Sigmoid colon (tissue), 4 donors: ENCODE data around the gene TRPT1.

ENCODE experiments used
- CTCF ChIP-seq, 4 experiments: fragments of 450-650 bp in 3 of 4; fragments of 200-600 bp in 1 of 4; IDR thresholded peaks; one replicate each; pipeline ENCODE4 v1.5.1; 2016 to 2019; ENCODE audit warnings: antibody characterized with exemption in 4 of 4, mild to moderate bottlenecking in 3 of 4, moderate library complexity in 2 of 4
- EP300 ChIP-seq, 4 donors: sonication (generic); formaldehyde crosslinking; IDR thresholded peaks; one replicate each; pipeline ENCODE4 v1.6.1; 2017; ENCODE audit warnings: antibody characterized with exemption in 4 of 4
- POLR2A ChIP-seq, 2 donors: fragments of 450-650 bp; IDR thresholded peaks; one replicate each; pipeline ENCODE4 v1.6.1; 2016; ENCODE audit warnings: antibody characterized with exemption in 2 of 2, mild to moderate bottlenecking in 2 of 2, moderate library complexity in 2 of 2
- POLR2AphosphoS5 ChIP-seq, 4 donors: sonication (generic); formaldehyde crosslinking; IDR thresholded peaks; one replicate each; pipeline ENCODE4 v1.6.1; 2017; ENCODE audit warnings: antibody characterized with exemption in 4 of 4

GRCh38 chr11:64229744-64230170, 3.8 kb upstream of the TRPT1 start:
- TF ChIP-seq POLR2A (IDR thresholded peaks at IDR 0.05) (no peak), CTCF (IDR thresholded peaks at IDR 0.05) (no peak), EP300 (IDR thresholded peaks at IDR 0.05) (no peak), POLR2AphosphoS5 (IDR thresholded peaks at IDR 0.05) (no peak)
